ENCODE measurements around the gene OSBPL3. TPM values are rescaled to one million over a fixed set of nuclear protein-coding genes. Genes with fewer than 3 reads are reported as not detected.

Gene OSBPL3
- total and polyA plus RNA-seq, 2 donors (not counting 1 experiment from before 2014, with no cell fraction given): 13.5 to 67.6 TPM

- H3K9ac ChIP-seq (ENCODE audit: low read length): no peak overlapping the region
- no peak overlapping the region for H3K27ac ChIP-seq (ENCODE audit: low read length in 2 of 2)
- H3K9me3 ChIP-seq (ENCODE audit: control extremely low read depth in 1 of 3, control insufficient read depth in 2 of 3, insufficient read depth in 1 of 3, low read length in 2 of 3): peaks cover 0 to 13% (median 3%) of the 10 kb centered on the region in 3 donors
- Mint-ChIP-seq H3K27ac (no peak overlapping the region), H3K4me1 (no peaks in the 10 kb centered on the region), H3K4me3 (no peak overlapping the region), H3K27me3 (peaks cover 4% of the 10 kb centered on the region), H3K9me3 (ENCODE audit: insufficient read depth) (peaks cover 2% of the 10 kb centered on the region)
- H2AFZ ChIP-seq (ENCODE audit: insufficient read depth, low read depth, low read length, poor library complexity, severe bottlenecking): no peak overlapping the region
- no peaks in the 10 kb centered on the region for H3K36me3 ChIP-seq (replicated peaks in 1 of 2; ENCODE audit: control extremely low read depth in 1 of 2, control insufficient read depth in 1 of 2, extremely low read depth in 1 of 2, insufficient read depth in 2 of 2, low read length in 1 of 2)
- no peak overlapping the region for H3K4me3 ChIP-seq (ENCODE audit: control extremely low read depth in 1 of 5, extremely low read depth in 1 of 5, insufficient read depth in 1 of 5, low read depth in 2 of 5, low read length in 4 of 5)
- intact Hi-C loops (cut with micrococcal nuclease): no loop called here
- no peaks in the 10 kb centered on the region for H3K4me1 ChIP-seq (ENCODE audit: control insufficient read depth in 2 of 2, insufficient read depth in 2 of 2, low read length in 2 of 2)
- ATAC-seq (ENCODE audit: low read depth) (no peak), DNase-seq (no peak)
- H4K20me1 ChIP-seq (ENCODE audit: control insufficient read depth, insufficient read depth, low read length, poor library complexity, severe bottlenecking): no peaks in the 10 kb centered on the region
- H3K4me2 ChIP-seq (replicated peaks; ENCODE audit: low read depth, low read length, poor library complexity, severe bottlenecking): no peak overlapping the region
- 100% methylated on average over 2 of the region's 3 CpGs for WGBS (ENCODE audit: insufficient coverage)
- POLR2A ChIA-PET: no interaction called here
- peaks cover 0 to under 1% (median 0%) of the 10 kb centered on the region in 4 experiments for H3K27me3 ChIP-seq (replicated peaks in 1 of 4; ENCODE audit: control extremely low read depth in 1 of 4, control insufficient read depth in 3 of 4, insufficient read depth in 4 of 4, low read length in 3 of 4)
- H3K79me2 ChIP-seq (ENCODE audit: control insufficient read depth, insufficient read depth, low read length): no peaks in the 10 kb centered on the region
- CTCF ChIA-PET: no interaction called here
- TF ChIP-seq EZH2 (IDR thresholded peaks at IDR 0.05; ENCODE audit: borderline replicate concordance, insufficient read depth, low read depth, low read length, poor library complexity, severe bottlenecking) (no peak), CTCF (IDR thresholded peaks at IDR 0.05) (no peak)
These were observed 25.7 kb upstream of the OSBPL3 start for GRCh38 chr7:25005658-25006057.

GRCh38 chr7:25002786-25003185 lies 22.8 kb upstream of the OSBPL3 start:
- POLR2A ChIA-PET: no interaction called here
- no peak overlapping the region for H2AFZ ChIP-seq (ENCODE audit: insufficient read depth, low read depth, low read length, poor library complexity, severe bottlenecking)
- no peak overlapping the region for H3K27ac Mint-ChIP-seq

More at GRCh38 chr7:25002786-25003185, 22.8 kb upstream of the OSBPL3 start:
- no peak for ATAC-seq (ENCODE audit: low read depth)
- no peaks in the 10 kb centered on the region for H3K36me3 ChIP-seq (replicated peaks in 1 of 2; ENCODE audit: control extremely low read depth in 1 of 2, control insufficient read depth in 1 of 2, extremely low read depth in 1 of 2, insufficient read depth in 2 of 2, low read length in 1 of 2)
- intact Hi-C loops (cut with micrococcal nuclease): no loop called here
- no peak overlapping the region for H3K27ac ChIP-seq (ENCODE audit: low read length in 2 of 2)
- H3K4me3 ChIP-seq (ENCODE audit: control extremely low read depth in 1 of 5, extremely low read depth in 1 of 5, insufficient read depth in 1 of 5, low read depth in 2 of 5, low read length in 4 of 5): no peak overlapping the region
- Mint-ChIP-seq H3K27me3 (peaks cover 10% of the 10 kb centered on the region), H3K4me1 (peaks cover 4% of the 10 kb centered on the region), H3K4me3 (no peak overlapping the region), H3K9me3 (ENCODE audit: insufficient read depth) (peaks cover 5% of the 10 kb centered on the region)
- H3K79me2 ChIP-seq (ENCODE audit: control insufficient read depth, insufficient read depth, low read length): no peaks in the 10 kb centered on the region
- no peaks in the 10 kb centered on the region for H3K27me3 ChIP-seq (replicated peaks in 1 of 4; ENCODE audit: control extremely low read depth in 1 of 4, control insufficient read depth in 3 of 4, insufficient read depth in 4 of 4, low read length in 3 of 4)
- H3K9ac ChIP-seq (ENCODE audit: low read length): no peak overlapping the region
- WGBS (ENCODE audit: insufficient coverage): 89% methylated on average over 1 of the region's 1 CpG
- TF ChIP-seq EZH2 (IDR thresholded peaks at IDR 0.05; ENCODE audit: borderline replicate concordance, insufficient read depth, low read depth, low read length, poor library complexity, severe bottlenecking) (no peak), CTCF (IDR thresholded peaks at IDR 0.05) (no peak)
- no peak overlapping the region for H3K4me2 ChIP-seq (replicated peaks; ENCODE audit: low read depth, low read length, poor library complexity, severe bottlenecking)
- no peaks in the 10 kb centered on the region for H3K4me1 ChIP-seq (ENCODE audit: control insufficient read depth in 2 of 2, insufficient read depth in 2 of 2, low read length in 2 of 2)
- H3K9me3 ChIP-seq (ENCODE audit: control extremely low read depth in 1 of 3, control insufficient read depth in 2 of 3, insufficient read depth in 1 of 3, low read length in 2 of 3): peaks cover 0 to 8% (median 2%) of the 10 kb centered on the region in 3 donors
- DNase-seq: no peak
- CTCF ChIA-PET: interaction anchor here (0.8 to 1.7 kb wide), 2 partner anchors 13 to 91 kb away, joined by 3 to 4 read pairs; no protein-coding TSS in a partner anchor
- no peaks in the 10 kb centered on the region for H4K20me1 ChIP-seq (ENCODE audit: control insufficient read depth, insufficient read depth, low read length, poor library complexity, severe bottlenecking)

Data from B cell (primary cell).